HG03060 (cell line): Measurements from ENCODE around the gene TMPRSS6.

Source experiments
- ATAC-seq: cut with Tn5 transposase; IDR thresholded peaks from one replicate; pipeline ENCODE4 v1.9.1; 2021; ENCODE audit warnings: low read depth, moderate number of reproducible peaks; ENCODE audit not compliant: unreplicated experiment

Gene TMPRSS6

DNA sequence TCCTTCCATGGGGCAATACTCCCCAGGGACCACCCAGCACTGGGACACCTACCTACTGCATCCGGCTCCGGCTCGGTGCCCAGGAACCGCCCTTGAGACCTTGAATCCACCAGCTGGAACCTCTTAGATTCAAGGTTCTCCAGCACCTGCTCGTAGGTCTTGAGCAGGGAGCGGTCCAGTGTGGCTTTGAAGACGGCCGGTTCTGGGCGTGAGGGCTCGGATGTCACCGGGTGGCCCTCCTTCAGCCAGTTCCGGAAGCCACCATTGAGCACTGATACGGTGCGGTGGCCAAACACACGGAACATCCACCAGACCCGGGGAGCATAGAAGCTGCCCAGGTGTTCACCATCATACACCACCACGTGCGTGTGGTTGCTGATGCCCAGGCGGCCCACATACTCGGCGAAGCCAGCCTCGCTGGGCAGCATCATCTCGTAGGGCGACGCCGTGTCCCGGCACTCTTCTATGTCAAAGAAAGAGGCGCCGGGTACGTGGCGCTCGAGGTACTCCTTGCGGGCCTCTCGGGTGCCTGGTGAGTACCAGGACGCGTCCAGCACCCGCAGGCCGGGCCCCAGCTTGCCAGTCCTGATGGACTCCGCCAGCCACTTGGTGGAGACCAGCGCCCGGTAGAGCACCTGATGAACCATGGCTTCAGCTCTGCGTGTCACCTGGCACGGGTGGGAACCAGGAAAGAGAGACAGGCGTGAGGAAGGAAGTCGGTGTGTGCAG lies 91.3 kb downstream of the TMPRSS6 start:
- no peak for ATAC-seq

DNA sequence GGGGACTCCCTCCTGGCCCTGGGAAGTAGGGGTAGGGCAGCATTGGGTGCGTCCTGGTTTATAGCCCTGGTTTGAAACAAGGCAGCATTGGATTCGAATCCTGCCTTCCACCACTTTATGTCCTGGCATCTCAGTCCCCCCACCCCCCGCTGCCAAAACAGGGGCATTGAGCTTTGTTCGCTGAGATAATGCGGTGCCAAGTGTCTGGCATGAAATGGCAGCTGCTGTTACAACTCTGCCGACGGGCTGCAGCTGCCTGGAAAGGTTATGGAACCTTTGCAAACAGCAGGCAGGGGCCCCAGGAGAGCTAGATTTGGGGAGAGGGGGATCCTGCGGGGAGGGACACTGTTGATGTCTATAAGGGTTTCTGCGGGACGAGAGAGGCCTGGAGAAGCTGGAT lies 92.2 kb downstream of the TMPRSS6 start:
- ATAC-seq, result no peak

DNA sequence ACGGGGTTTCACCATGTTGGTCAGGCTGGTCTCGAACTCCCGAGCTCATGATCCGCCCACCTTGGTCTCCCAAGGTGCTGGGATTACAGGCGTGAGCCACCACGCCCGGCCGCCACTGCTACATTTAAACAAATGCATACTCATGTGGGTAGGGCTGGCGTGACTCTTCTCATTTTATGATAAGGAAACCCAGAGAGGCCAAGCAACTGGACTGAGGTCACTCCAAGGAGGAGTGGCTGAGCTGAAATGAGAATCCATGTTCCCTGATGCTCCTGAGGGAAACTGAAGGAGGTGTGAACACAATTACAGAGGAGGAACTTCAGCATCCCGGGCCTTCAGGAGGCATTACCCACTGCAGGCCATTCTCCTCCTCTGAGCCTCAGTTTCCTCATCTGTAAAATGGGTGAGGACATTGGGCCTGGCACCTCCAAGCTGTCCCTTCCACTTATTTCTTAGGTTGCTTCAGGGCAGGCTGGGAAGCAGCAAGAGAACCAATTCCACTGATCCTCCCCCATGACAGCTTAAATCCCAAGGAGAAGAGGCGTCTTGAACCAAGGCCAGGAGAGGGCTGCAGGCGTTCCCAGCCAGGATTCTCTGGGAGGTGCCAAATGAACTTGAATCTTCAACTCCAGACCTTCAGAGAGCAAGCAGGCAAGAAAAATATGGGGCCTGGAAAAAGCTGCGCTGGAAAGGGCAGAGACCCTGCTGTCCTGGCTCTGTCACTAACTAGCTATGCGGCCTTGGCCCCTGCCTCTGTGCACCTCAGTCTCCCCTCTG lies 93.2 kb downstream of the TMPRSS6 start:
- ATAC-seq, result no peak

DNA sequence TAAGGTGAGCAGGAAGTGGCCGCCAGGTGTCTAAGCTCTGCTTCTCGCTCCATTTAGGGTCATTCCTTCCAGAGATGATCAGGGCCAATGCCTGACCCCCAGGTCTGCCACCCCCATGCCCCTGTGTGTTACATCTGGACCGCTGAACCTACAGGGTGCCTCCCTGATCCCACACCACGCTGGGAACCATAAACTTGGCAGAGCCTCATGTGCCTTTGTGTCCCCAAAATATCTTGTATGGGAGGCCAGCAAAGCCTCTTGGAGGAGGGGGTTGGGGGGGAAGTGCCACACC lies 94.0 kb downstream of the TMPRSS6 start:
- no peak for ATAC-seq
